CD4-positive, alpha-beta T cell treated with Interleukin-15 for 4 hours (primary cell): ENCODE measurements around the gene ATG3.
"Not testable (repeated sequence)": the region's sequence is repeated elsewhere in the genome, so short reads cannot be mapped to it uniquely, and the experiment has no call there.

ENCODE experiments used
- DNase-seq: peaks from one replicate; pipeline ENCODE4 v3.0.0-alpha.2; 2020; ENCODE audit warnings: low spot score

The ATG3 gene

GRCh38 chr3:112560721-112561483 is 860 bp downstream of the ATG3 start:
- peak; percentile 58 for DNase-seq

- no peak for DNase-seq
Measured at GRCh38 chr3:112560307-112560706, 1.5 kb downstream of the ATG3 start.

- no peak for DNase-seq
Measured at GRCh38 chr3:112557976-112558375, 3.8 kb downstream of the ATG3 start.

- DNase-seq = no peak
Measured at GRCh38 chr3:112555535-112556170, 6.1 kb downstream of the ATG3 start.

- no peak for DNase-seq
Measured at GRCh38 chr3:112550859-112551258, 10.9 kb downstream of the ATG3 start.

- DNase-seq = no peak
Measured at GRCh38 chr3:112546216-112546759, 15.5 kb downstream of the ATG3 start.

- DNase-seq = no peak
Measured at GRCh38 chr3:112539825-112540650, 21.7 kb downstream of the ATG3 start.

- DNase-seq = peak; percentile 49
Measured at GRCh38 chr3:112531358-112531781, 30.4 kb downstream of the ATG3 start.

GRCh38 chr3:112530573-112530972 is 31.2 kb downstream of the ATG3 start:
- no peak for DNase-seq

GRCh38 chr3:112524127-112524526 is 37.6 kb downstream of the ATG3 start:
- not testable (repeated sequence) for DNase-seq

- DNase-seq = peak; percentile 74
Measured at GRCh38 chr3:112519424-112520001, 42.2 kb downstream of the ATG3 start.

- DNase-seq = not testable (repeated sequence)
Measured at GRCh38 chr3:112518970-112519369, 42.8 kb downstream of the ATG3 start.

- peak; percentile 13 for DNase-seq
Measured at GRCh38 chr3:112514527-112515128, 47.1 kb downstream of the ATG3 start.

GRCh38 chr3:112512320-112512719 is 49.4 kb downstream of the ATG3 start:
- DNase-seq = no peak

- DNase-seq = no peak
Measured at GRCh38 chr3:112508860-112509259, 52.9 kb downstream of the ATG3 start.

- DNase-seq = no peak
Measured at GRCh38 chr3:112508261-112508660, 53.5 kb downstream of the ATG3 start.

- DNase-seq = no peak
Measured at GRCh38 chr3:112505907-112506306, 55.9 kb downstream of the ATG3 start.

- no peak for DNase-seq
Measured at GRCh38 chr3:112504123-112504522, 57.6 kb downstream of the ATG3 start.

- no peak for DNase-seq
Measured at GRCh38 chr3:112503304-112503972, 58.3 kb downstream of the ATG3 start.

GRCh38 chr3:112500621-112501020 is 61.1 kb downstream of the ATG3 start:
- no peak for DNase-seq
